PFSK-1 (cell line): ENCODE results near the gene SLC7A11.

Source experiments
- FOXP2 ChIP-seq: optimal IDR thresholded peaks from 2 replicates; pipeline ENCODE3; 2011; ENCODE audit warnings: borderline replicate concordance, control low read depth, inconsistent platforms; ENCODE audit not compliant: insufficient read depth; ENCODE audit errors: extremely low read length, extremely low read depth
- POLR2AphosphoS5 ChIP-seq: IDR thresholded peaks from 2 replicates; pipeline ENCODE4 v1.6.1; 2012; ENCODE audit warnings: low read depth, mild to moderate bottlenecking, control low read depth, low read length, moderate library complexity
- SIN3A ChIP-seq: IDR thresholded peaks from 2 replicates; pipeline ENCODE4 v1.6.1; 2012; ENCODE audit warnings: mild to moderate bottlenecking, low read length, moderate library complexity, borderline replicate concordance; ENCODE audit not compliant: insufficient read depth
- TAF1 ChIP-seq: IDR thresholded peaks from 2 replicates; pipeline ENCODE4 v1.6.1; 2012; ENCODE audit warnings: low read length, control low read depth, borderline replicate concordance; ENCODE audit not compliant: insufficient read depth
- TF ChIP-seq, protein P1 (sequence below), 2 experiments: IDR thresholded peaks; 2 replicates each; pipeline versions ENCODE4 v1.6.1 to v1.8.0; 2011 to 2012; ENCODE audit warnings: low read depth in 2 of 2, low read length in 2 of 2, control low read depth in 1 of 2, inconsistent platforms in 1 of 2, mild to moderate bottlenecking in 1 of 2, moderate library complexity in 1 of 2; ENCODE audit not compliant: insufficient read depth in 1 of 2

GRCh38 chr4:138239491-138239890 lies 2.7 kb downstream of the SLC7A11 start:
- TF ChIP-seq POLR2AphosphoS5 (no peak), SIN3A (no peak), FOXP2 (no peak), TAF1 (no peak)
- TF ChIP-seq, protein P1, sequence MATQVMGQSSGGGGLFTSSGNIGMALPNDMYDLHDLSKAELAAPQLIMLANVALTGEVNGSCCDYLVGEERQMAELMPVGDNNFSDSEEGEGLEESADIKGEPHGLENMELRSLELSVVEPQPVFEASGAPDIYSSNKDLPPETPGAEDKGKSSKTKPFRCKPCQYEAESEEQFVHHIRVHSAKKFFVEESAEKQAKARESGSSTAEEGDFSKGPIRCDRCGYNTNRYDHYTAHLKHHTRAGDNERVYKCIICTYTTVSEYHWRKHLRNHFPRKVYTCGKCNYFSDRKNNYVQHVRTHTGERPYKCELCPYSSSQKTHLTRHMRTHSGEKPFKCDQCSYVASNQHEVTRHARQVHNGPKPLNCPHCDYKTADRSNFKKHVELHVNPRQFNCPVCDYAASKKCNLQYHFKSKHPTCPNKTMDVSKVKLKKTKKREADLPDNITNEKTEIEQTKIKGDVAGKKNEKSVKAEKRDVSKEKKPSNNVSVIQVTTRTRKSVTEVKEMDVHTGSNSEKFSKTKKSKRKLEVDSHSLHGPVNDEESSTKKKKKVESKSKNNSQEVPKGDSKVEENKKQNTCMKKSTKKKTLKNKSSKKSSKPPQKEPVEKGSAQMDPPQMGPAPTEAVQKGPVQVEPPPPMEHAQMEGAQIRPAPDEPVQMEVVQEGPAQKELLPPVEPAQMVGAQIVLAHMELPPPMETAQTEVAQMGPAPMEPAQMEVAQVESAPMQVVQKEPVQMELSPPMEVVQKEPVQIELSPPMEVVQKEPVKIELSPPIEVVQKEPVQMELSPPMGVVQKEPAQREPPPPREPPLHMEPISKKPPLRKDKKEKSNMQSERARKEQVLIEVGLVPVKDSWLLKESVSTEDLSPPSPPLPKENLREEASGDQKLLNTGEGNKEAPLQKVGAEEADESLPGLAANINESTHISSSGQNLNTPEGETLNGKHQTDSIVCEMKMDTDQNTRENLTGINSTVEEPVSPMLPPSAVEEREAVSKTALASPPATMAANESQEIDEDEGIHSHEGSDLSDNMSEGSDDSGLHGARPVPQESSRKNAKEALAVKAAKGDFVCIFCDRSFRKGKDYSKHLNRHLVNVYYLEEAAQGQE (IDR thresholded peaks at IDR 0.05; ENCODE audit: insufficient read depth in 1 of 2, low read depth in 2 of 2, low read length in 2 of 2), result no peak
